ENCODE measurements around the gene DNMT3A.
"Not testable (repeated sequence)": the region's sequence is repeated elsewhere in the genome, so short reads cannot be mapped to it uniquely, and the experiment has no call there.

DNMT3A gene

DNA sequence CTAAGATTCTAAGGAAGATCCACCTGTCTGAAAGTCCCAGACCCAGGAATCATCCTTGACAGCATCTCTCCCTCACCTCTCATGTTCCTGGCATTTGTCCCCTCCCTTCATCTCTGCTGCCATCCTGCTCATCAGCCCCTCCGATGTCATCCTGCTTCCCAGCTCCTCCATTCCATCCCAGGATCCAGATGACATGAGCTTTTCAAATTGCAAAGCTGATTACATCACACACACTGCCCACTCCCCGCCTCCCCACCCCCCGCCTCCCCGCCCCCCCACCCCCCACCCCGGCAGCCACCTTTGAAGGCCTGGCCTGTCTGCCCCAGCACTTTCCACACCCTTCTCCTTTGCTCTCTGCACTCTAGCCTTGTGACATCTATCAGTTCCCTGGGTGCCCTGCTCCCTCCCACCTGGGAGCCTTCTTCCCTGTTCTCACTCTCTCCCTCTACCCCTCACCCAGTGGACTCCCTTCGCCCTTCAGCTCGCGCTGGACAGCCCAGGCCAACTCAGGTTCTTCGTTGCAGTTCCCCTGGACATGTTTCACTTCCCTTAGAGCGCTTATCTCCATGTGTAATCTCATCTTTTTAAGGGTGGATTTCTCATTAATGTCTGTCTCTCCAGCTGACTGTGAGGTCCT, 61.6 kb downstream of the DNMT3A start:
- no peak for DNase-seq

DNA sequence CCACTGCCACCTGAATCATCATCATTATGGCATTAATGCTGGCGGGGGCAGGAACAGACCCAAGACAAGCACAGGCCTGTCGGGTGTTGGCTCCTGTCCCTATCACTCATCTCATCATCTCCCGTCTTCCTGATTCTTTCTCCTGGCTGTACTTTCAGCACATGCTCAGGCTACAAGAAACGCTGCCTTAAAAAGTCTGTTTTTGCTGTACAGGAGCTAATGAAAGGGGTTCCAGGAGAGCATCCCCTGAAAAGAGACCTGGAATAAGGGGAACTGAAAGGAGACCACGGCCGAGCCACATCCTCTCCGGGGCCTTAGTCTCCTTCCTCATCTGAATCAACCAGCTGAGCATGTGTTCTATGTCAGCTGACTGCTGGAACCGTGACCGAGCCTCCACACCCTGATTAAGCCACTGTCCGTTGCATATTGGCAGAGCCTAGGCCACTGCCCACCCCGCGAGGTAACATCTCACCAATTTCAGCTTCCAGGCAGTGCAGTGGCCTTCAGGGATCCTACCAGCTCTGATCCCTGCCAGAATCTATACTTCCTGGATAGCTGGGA, 62.6 kb downstream of the DNMT3A start:
- no peak for DNase-seq

DNA sequence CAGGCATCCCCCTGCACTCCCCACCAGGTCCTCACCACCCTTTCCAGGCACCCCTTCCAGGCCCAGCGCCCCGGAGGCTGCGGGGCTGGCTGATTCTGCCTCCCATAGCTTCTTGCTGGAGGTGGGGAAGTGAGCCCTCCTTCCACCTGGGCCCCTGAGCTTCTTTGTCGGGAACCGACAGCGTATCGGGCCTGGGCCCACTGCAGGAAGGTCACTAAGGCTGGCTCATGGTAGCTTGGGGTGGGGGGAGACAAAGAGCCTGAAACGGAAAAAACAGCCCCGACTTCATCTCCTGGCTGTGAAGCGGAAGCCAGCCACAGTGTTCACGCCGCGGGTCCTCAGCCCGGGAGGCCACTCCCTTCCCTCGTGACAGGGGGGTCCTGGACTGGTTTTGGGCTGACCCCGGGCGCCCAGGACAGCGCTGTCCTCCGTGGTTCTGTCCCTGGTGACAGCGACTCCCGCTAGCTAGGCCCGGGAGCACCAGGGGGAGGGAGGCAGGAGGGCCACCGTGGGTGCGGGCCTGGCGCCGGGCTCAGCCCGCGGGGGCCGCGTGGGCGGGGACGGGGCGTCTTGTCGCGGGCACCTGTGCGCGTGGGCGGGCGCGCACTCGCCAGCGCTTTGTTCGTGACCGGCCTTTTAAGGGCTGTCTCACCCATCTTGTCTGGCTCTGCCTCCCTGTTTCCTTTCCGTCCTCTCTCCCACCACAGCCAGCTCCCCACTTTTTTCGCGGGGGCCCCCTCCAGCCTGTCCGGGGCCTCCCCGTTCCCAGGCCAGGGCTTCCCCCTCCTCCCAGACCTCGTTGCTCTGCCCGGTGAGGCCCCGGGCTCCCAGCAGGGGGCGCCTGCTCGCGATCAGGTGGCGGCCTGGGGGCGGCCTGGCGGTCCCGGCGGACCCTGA, 64.9 kb downstream of the DNMT3A start:
- DNase-seq = peak; percentile 88

DNA sequence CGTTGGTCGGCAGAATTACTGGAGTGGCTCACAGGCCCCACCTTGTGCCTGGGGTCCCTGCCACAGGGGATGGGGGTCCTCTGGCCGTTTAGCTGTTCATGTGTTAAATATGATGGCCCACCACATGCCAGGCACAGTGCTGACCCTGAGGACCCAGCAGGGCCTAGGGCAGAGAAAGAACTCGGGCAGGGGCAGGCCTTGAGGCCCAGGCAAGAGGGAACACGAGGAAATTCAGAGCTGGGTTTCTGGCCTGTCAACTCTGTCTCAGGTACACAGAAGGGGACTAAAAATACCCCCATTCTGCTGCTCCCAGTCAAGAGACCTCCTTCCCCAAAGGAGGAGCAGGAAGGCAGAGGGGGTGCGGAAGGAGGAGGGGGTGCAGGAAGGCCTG, 66.2 kb downstream of the DNMT3A start:
- no peak for DNase-seq

DNA sequence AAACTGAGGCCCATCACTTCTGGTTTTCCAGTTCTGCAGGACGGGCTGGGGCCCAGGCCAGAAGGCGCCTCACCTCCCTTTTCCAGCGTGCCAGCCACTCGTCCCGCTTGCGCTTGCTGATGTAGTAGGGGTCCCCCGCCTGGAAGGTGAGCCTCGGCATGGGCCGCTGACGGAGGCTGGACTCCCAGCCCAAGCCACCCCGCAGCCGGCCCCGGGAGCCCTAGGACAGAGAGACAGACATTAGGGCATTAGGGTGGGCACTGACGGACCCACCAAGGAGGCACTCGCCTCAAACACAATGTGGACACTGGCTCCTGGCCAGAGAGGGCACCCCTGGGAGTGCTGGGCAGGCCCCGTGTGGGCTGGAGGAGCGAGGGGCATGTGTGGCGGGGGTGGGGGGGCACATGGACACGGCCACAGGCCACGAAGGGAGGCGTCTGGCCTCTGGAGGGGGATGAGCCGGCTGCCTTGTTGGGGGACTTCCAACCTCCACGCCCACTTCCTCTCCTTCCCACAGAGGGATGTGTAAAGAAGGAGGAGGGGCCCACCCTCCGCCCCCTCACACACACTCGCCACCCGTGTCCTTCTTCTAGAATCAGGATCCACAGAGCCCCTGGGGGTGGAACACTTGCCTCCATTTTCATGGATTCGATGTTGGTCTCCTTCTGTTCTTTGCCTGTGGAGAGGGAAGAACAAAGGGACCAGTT, 66.7 kb downstream of the DNMT3A start:
- DNase-seq = peak; percentile 68

DNA sequence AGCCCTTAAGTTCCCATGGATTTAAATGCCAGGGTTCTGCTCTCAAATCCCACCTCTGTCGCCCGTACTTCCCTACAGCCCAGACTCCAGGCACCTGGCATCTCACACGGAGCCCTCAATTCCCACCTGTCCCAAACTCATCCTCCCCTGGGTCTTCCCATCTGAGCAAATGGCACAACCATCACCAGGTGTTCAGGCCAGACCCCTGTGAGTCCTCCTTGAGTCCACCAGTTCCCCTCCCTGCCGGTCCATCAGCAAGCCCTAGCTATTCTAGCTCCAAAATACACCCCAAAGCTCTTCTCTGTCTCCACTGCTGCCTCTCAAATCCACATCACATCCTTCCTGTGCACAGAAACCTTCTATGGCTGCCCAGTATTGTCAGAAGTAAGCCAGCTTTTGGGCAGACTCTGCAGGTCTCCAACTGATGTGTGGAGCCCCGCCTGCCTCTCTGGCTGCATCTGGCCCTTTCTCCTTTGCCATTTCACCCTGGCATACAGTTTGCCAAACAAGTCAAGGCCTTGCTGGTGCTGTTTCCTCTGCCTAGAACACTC, 67.7 kb downstream of the DNMT3A start:
- no peak for DNase-seq

DNA sequence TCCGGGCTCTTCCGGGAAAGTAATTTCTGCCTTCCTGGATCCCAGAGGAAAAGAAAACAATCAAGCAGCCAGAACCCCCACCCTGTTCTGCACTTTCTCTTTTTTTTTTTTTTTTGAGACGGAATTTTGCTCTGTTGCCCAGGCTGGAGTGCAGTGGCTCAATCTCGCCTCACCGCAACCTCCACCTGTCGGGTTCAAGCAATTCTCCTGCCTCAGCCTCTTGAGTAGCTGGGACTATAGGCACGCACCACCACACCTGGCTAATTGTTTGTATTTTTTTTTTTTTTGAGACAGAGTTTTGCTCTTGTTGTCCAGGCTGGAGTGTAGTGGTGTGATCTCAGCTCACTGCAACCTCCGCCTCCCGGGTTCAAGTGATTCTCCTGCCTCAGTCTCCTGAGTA, 69.0 kb downstream of the DNMT3A start:
- DNase-seq = not testable (repeated sequence)

DNA sequence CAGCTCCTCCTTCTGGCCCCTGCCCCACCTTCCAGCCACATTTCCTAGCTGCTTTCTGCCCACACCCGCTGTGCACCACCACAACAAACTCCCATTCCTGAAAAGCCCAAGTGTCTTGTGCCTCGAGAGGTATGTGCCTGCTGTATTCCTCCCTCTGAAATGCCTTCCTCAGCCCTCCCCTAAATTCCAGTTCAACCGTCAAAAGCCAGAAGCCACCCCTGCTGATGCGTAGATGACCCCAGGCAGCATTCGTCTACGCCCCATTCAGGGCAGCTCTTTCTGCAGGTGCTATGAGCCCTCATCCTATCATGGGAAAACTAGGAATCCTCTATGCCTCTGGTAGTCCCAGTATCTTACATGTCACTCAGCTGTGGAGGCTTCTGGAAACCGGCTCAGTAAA, 71.7 kb downstream of the DNMT3A start:
- DNase-seq = no peak

DNA sequence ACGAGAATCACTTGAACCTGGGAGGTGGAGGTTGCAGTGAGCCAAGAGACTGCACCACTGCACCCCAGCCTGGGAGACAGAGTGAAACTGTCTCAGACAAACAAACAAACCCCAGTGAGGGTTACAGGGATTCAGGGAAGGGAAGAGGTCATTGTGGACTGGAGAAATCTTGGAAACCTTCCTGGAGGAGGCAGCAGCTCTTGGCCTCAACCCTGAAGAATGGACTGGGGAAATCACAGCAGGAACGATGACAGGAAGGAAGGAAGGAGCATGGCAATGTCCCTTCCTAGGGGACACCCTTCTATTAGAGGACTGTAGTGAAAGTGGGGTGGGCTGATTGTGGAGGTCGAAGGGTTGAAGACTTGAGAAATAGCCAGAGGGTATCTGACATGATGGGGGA, 72.5 kb downstream of the DNMT3A start:
- DNase-seq = no peak

DNA sequence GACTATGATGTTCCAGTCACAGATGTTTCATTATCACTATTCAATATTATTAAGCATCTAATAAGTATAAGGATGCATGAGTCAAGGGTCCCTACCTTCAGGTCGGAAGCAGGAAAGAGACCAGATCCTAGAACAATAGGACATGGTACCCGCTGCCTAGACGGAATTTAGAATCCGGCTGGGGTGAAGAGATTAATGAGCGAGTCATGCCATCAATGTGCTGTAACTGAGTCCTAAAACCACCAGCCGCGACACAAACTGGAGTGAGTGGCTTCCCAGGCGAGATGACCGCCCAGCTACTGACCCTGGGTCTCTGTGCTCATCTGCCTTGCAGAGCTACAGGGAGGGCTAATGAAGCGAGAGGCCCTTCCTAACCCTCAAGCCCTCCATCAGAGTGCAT, 73.6 kb downstream of the DNMT3A start:
- no peak for DNase-seq

DNA sequence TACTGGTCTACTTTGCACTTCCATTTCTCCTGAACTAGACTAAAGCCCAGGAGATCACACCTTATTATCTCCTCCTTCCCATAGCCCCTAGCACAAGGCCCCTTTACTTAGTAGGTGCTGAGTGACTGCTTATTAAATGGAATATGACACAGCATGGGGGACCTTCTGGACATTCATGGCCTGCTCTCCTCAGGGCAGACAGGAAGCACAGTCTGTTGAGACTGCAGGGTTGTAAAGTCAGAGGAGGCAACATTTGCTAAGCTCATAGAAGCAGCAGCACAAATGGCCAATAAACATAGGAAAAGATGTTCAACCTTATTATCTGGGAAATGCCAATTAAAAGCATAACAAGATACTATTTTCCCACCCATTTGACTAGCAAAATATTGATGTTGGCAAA, 75.3 kb downstream of the DNMT3A start:
- no peak for DNase-seq

DNA sequence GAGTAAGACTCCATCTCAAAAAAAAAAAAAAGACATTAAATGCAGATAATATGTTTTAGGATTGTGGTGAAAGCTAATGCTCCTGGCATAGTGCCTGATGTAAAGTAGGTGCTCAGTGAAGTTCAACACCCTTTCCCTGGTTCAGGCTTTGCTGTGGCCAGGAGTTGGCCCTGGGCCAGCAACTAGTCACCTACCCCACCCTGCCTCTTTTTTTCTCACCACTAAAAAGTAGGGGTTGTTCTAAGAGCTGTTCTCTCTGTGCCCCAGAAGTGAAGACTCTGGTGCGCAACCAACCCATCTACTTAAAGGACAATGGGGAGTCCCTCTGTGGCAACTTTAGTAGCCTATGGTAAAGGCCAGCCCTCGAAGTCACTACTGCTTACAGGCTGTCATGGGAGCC, 75.9 kb downstream of the DNMT3A start:
- DNase-seq = no peak

DNA sequence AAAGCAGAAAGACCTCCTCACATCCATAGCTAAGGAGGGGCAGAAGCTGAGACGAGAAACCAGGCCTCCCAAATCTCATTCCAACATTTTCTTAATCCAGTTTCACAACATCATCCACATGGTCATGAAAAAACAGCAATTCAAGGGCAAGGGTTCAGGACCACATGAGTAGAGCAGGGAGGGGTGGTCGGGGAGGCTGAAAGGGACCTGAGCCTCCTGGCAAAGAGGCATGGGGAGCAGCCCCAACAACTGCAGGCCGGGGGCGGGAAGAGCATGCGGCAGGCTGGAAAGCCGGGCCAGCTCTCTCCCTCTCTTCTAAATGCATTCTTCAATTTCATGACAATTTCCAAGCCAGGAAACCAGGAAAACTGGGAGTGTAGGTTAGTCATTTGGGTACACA, 76.7 kb downstream of the DNMT3A start:
- no peak for DNase-seq

DNA sequence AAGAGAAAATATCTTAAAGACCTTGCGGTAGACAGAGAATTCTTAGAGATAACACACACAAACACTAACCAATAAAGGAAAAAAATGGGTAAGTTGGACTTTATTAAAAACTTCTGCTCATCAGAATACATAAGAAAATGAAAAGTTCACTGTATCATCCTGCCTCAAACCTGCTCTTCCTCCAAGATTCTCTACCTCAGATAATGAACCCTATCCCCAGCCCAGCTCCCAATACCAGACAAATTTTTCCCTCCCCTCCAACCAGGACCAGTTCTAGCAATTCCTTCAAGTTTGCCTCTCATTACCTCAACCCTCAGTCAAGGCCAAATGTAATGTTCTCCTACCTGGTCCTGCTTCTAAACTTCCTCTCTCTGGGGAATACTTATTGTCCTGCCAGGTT, 79.4 kb downstream of the DNMT3A start:
- DNase-seq = no peak

DNA sequence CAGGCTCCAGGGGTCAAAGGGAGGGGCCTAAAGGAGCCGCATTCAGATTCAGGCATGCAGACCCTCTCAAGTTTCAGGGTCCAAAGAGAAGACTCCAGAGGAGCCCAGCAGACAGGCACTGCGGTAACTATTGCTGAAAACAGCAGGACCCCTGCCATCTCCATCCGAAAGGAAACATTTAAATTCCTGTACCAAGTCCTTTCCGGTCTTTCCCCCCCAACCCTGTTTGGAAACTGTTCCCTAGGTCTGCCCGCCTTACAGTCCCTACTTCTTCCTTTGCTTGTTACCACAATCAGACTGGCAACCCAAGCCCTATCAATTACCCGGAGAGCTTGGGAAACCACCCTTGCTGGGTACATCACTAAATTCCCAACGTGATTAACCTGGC, 82.0 kb downstream of the DNMT3A start:
- DNase-seq = no peak

DNA sequence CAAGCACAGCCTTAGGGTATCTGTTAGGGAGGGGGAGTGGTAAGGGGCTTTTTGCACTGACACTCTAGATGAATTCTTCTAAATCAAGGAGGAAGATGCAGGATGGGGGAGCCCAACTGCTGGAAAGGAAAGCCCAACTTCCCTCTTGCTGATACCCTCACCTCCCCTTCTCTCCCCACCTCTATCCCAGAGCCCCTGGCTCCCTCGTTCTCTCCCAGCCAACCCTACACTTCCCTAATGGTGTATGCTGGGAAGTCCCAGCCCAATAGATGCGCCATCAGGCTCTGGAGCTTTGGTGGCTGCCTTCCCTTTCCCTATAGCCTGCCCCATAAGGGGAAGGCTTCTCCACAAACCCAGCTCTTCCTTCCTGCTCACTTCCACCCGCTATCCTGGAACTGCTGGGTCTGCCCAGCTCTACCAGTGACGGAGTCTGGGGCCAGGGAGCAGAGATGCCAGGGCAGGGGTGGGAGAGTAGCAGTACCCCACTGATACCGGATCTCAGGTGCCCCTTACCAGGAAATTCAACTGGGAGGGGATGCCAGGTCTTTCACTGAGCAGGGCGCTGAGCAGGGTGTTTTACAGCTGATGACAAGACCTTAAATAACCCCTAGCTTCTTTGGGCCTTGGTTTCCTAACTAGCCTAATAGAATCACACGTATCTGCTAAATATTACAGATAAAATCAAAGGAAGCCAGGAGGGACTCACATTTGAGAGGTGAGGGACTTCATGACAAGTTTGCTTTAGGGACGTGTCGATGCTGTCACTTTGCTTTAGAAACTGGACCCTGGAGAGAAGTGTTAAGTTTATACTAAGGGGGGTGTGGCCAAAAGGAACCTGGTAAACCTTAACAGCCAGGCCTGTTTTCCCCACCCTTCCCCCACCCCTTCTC, 82.6 kb downstream of the DNMT3A start:
- DNase-seq = no peak

DNA sequence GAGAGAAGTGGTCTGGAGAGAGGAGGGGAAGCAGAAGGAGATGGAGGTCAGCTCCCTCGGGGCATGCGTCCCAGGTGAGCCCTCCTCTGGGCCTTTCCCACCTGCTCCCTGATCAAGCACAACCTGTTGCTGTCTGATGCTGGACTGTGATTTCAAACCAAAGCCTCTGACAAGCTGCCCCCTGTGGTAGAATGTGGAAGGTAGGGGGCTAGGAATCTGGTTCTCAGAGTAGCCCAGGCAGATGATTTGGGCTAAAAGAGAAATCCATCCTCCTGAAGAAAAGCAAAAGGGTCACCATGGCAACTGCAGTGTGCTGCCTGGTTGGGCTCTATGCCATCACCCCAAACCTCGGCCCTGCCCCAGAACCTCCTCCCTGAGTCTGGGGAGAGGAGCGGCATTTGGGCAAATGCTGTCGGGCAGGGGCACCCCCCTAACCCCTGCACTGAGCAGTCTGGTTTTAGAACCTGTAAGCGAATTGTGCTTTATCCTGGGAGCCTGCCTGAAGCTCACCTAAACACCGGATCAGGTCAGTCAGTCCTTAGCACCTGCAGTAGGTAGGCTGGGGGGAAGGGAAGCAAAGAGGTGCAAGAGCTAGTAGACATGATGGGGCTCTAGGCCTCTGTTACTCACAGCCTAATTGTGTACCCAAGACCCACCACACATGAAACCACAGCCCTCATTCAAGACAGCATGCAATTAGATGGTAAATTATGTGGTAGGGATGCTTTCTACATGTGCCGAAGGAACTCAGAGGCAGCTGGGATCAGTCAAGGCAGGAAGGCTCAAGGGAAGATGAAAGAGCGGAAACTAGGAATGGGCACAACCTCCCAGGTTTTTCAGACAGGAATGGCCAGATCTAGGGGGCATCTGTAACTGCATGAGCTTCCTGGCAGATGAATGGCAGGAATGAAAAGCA, 83.5 kb downstream of the DNMT3A start:
- no peak for DNase-seq

DNA sequence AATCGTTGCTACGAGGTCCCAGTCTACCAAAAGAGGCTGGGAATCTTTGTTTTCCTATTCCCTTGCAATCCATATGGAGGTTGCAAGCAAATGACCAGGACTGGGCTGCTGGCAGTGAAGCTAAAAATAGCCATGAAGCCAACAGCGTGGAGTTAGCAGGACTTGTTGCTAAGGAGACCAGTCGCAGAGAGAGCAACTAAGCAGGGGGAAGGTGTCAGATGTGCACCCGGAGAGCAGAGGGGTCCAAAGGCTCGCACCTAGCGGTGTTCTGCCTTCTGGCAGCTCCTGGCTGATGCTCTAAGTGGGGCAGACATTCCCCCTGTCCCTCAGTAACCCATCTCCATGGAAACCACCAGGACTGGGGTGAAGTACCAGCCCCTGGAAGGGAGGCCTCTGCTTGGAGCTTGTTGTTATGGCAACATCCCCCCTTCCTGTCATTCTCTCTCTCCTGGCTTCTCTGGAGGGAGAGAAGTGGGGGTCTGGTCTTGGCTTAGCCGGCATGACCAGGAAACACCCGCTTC, 84.6 kb downstream of the DNMT3A start:
- DNase-seq = no peak

DNA sequence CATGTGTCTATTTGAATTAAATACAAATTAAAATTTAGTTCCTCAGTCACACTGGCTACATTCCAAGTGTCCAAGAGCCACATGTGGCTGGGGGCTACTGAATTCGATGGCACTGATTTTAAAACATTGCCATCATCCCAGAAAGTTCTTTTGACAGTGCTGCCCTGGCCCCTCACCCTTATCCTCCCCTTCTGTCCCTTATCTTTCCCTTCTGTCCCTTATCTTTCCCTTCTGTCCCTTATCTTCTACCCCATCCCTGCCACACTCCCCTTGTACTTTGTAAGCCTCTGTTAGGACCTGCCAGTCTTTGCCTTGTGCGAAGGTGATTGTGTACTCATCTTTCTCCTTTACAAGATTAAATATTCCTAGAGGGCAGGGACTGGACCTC, 85.2 kb downstream of the DNMT3A start:
- no peak for DNase-seq

DNA sequence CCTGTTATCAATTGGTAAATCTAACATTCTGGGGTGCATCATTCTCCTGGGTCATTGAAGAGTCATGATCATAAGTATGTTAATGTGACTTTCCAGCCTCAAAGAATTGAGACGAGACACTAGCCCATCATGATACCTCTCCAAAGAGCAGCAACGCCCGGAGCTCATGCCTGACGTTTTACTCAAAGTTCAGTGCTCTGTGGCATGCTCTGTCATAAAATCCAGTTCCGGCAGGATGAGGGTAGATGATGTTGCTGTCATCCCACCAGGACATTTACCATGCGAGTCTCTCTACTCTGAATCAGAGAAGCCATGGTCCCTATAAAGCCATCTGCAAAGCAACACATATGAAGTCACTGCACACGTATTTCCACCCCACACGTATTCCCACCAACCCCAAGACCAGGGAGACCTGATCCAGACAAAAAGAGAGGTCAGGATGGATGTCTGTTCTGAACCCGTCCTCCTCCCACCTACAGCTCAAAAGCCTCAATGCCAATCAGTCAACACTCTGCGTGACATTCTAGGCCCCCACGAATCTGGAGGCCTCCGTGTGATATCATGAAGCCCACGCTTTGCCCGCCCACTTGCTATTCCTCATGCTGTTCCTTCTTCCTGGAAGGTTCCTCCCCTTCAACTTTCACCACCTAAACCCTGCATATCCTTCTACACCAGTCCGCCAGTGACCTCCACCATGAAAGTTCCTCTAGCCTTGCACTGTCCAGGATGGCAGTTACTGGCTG, 85.8 kb downstream of the DNMT3A start:
- no peak for DNase-seq
